ENCODE results near the gene CASK. TPM values are rescaled to one million over a fixed set of nuclear protein-coding genes. Genes with fewer than 3 reads are reported as not detected.

The CASK gene
- total and polyA plus RNA-seq, 4 donors, result 10.6 to 51.1 (median 26.0) TPM

GRCh38 chrX:41716767-41717473 lies 206.4 kb downstream of the CASK start:
- intact Hi-C loops (cut with DNase I), result no loop called here
- 87 to 88% methylated on average over 12 of the region's 12 CpGs for WGBS, 2 donors
- Histone ChIP-seq H3K9me3 (ENCODE audit: control insufficient read depth, low read length) (no peaks in the 10 kb centered on the region), H3K4me1 (ENCODE audit: control insufficient read depth in 1 of 2, insufficient read depth in 2 of 2, low read length in 2 of 2) (no peaks in the 10 kb centered on the region), H3K27me3 (ENCODE audit: control insufficient read depth in 1 of 2, insufficient read depth in 2 of 2, low read length in 1 of 2) (no peaks in the 10 kb centered on the region), H3K27ac (ENCODE audit: low read depth in 1 of 2, low read length in 2 of 2) (no peak overlapping the region), H3K36me3 (ENCODE audit: control insufficient read depth in 1 of 2, insufficient read depth in 2 of 2, low read length in 1 of 2) (no peaks in the 10 kb centered on the region), H3K4me3 (ENCODE audit: low read length in 2 of 2) (no peak overlapping the region)
- no peak for ATAC-seq (ENCODE audit: low FRiP score)
- no peak for DNase-seq

GRCh38 chrX:41716222-41716621 lies 207.1 kb downstream of the CASK start:
- Histone ChIP-seq H3K4me1 (ENCODE audit: control insufficient read depth in 1 of 2, insufficient read depth in 2 of 2, low read length in 2 of 2) (no peaks in the 10 kb centered on the region), H3K36me3 (ENCODE audit: control insufficient read depth in 1 of 2, insufficient read depth in 2 of 2, low read length in 1 of 2) (no peaks in the 10 kb centered on the region), H3K4me3 (ENCODE audit: low read length in 2 of 2) (no peak overlapping the region), H3K27me3 (ENCODE audit: control insufficient read depth in 1 of 2, insufficient read depth in 2 of 2, low read length in 1 of 2) (no peaks in the 10 kb centered on the region), H3K9me3 (ENCODE audit: control insufficient read depth, low read length) (no peaks in the 10 kb centered on the region), H3K27ac (ENCODE audit: low read depth in 1 of 2, low read length in 2 of 2) (no peak overlapping the region)
- intact Hi-C loops (cut with DNase I), result no loop called here
- WGBS, 2 donors, result 45 to 71% methylated on average over 5 of the region's 5 CpGs
- ATAC-seq (ENCODE audit: low FRiP score), result no peak
- DNase-seq, result no peak

GRCh38 chrX:41711021-41711667 lies 212.2 kb downstream of the CASK start:
- DNase-seq (no peak), ATAC-seq (ENCODE audit: low FRiP score) (no peak)
- Histone ChIP-seq H3K4me3 (ENCODE audit: low read length in 2 of 2) (no peak overlapping the region), H3K27me3 (ENCODE audit: control insufficient read depth in 1 of 2, insufficient read depth in 2 of 2, low read length in 1 of 2) (no peaks in the 10 kb centered on the region), H3K27ac (ENCODE audit: low read depth in 1 of 2, low read length in 2 of 2) (no peak overlapping the region), H3K9me3 (ENCODE audit: control insufficient read depth, low read length) (no peaks in the 10 kb centered on the region), H3K36me3 (ENCODE audit: control insufficient read depth in 1 of 2, insufficient read depth in 2 of 2, low read length in 1 of 2) (no peaks in the 10 kb centered on the region), H3K4me1 (ENCODE audit: control insufficient read depth in 1 of 2, insufficient read depth in 2 of 2, low read length in 2 of 2) (no peaks in the 10 kb centered on the region)
- WGBS, 2 donors, result 77 to 94% methylated on average over 5 of the region's 5 CpGs
- intact Hi-C loops (cut with DNase I), result no loop called here

DNA sequence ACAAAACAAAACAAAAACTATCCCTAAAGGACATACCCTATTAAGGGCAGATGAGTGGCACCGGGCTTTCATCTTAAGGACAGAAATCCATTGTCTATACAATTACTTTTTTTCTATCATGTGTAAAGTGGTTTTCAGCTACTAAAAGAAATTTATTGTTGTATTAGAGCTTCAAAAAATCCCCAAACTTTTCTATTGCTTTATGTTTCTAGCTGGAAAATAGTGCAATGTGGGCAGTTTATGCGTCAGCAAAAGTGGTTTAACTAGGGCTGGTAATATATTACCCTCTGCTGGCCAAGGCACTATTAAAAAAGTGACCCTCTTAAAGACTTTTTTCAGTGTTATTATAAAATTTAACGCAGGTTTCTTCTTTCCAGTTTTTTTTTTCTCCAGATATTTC lies 214.9 kb downstream of the CASK start:
- no peak overlapping the region for H3K27ac ChIP-seq (ENCODE audit: low read depth in 1 of 2, low read length in 2 of 2)
- no peaks in the 10 kb centered on the region for H3K36me3 ChIP-seq (ENCODE audit: control insufficient read depth in 1 of 2, insufficient read depth in 2 of 2, low read length in 1 of 2)
- H3K4me3 ChIP-seq (ENCODE audit: low read length in 2 of 2), result no peak overlapping the region
- no peaks in the 10 kb centered on the region for H3K9me3 ChIP-seq (ENCODE audit: control insufficient read depth, low read length)
- DNase-seq, result no peak
- intact Hi-C loops (cut with DNase I), result loop anchor here (5.0 kb wide), 1 partner anchor 151 kb away; no protein-coding TSS in a partner anchor
- peaks cover 0 to 2% of the 10 kb centered on the region in 2 donors for H3K4me1 ChIP-seq (ENCODE audit: control insufficient read depth in 1 of 2, insufficient read depth in 2 of 2, low read length in 2 of 2)
- no peak for ATAC-seq (ENCODE audit: low FRiP score)
- H3K27me3 ChIP-seq (ENCODE audit: control insufficient read depth in 1 of 2, insufficient read depth in 2 of 2, low read length in 1 of 2), result no peaks in the 10 kb centered on the region
- 28 to 42% methylated on average over 3 of the region's 3 CpGs for WGBS, 2 donors

DNA sequence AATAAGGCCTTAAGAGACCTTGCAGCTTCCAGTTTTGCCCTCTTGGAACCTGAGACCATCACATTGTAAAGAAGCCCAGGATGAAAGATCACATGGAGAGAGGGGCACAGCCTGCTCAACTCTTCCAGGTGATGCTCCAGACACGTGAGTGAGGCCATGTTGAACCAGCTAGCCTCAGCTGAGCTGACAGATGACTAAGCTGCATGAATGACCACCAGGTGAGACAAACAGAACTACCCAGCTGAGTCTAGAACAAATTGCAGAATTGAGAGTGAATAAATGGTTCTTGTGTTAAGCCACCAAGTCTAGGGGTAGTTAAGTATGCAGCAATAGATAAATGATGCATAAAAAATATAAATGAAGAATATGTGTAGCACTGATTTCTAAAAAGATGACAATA lies 216.1 kb downstream of the CASK start:
- ATAC-seq (ENCODE audit: low FRiP score), result no peak
- intact Hi-C loops (cut with DNase I), result loop anchor here (5.0 kb wide), 1 partner anchor 150 kb away; no protein-coding TSS in a partner anchor
- H3K4me3 ChIP-seq (ENCODE audit: low read length in 2 of 2), result no peak overlapping the region
- H3K27ac ChIP-seq (ENCODE audit: low read depth in 1 of 2, low read length in 2 of 2), result no peak overlapping the region
- H3K36me3 ChIP-seq (ENCODE audit: control insufficient read depth in 1 of 2, insufficient read depth in 2 of 2, low read length in 1 of 2), result no peaks in the 10 kb centered on the region
- H3K27me3 ChIP-seq (ENCODE audit: control insufficient read depth in 1 of 2, insufficient read depth in 2 of 2, low read length in 1 of 2), result no peaks in the 10 kb centered on the region
- H3K4me1 ChIP-seq (ENCODE audit: control insufficient read depth in 1 of 2, insufficient read depth in 2 of 2, low read length in 2 of 2), result peaks cover 0 to 2% of the 10 kb centered on the region in 2 donors
- H3K9me3 ChIP-seq (ENCODE audit: control insufficient read depth, low read length), result no peaks in the 10 kb centered on the region
- 42 to 94% methylated on average over 1 of the region's 1 CpG for WGBS, 2 donors
- DNase-seq, result no peak

DNA sequence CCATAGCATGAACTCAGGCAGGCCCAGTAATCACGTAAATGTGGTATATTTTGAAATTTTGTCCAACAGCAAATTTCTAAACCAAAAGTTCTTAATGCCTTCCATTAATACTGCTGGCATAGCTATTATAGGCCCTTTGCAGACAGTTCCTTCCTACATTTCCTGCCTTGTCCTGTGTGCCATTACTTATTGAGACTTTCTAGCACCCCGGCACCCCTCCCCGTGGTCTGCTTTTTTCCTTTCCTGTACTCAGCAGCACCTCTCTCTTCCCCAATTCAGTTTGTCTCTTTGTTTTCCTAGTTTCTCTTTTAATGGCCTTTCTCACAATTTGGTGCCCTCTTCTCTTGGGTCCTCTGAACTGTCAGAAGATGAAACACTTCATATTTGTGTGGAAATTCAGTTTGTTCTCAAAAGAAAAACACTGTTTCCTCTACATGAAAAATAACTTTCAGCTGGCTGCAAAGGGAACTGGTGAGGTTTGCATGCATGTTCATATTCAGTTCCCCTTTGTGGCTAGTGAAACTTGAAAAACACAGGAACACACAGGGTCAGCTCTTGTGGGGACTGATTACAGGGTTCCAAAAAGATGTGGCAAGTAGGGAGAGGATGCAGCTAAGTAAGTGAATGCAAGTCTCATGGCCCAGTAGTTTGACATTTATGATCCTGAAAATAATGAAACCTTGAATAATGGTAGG lies 217.5 kb downstream of the CASK start:
- H3K27ac ChIP-seq (ENCODE audit: low read depth in 1 of 2, low read length in 2 of 2), result no peak overlapping the region
- intact Hi-C loops (cut with DNase I), result loop anchor here (5.0 kb wide), 1 partner anchor 149 kb away; no protein-coding TSS in a partner anchor
- no peak for DNase-seq
- H3K27me3 ChIP-seq (ENCODE audit: control insufficient read depth in 1 of 2, insufficient read depth in 2 of 2, low read length in 1 of 2), result no peaks in the 10 kb centered on the region
- H3K36me3 ChIP-seq (ENCODE audit: control insufficient read depth in 1 of 2, insufficient read depth in 2 of 2, low read length in 1 of 2), result no peaks in the 10 kb centered on the region
- no peaks in the 10 kb centered on the region for H3K9me3 ChIP-seq (ENCODE audit: control insufficient read depth, low read length)
- no peak for ATAC-seq (ENCODE audit: low FRiP score)
- 56 to 61% methylated on average over 3 of the region's 3 CpGs for WGBS, 2 donors
- no peak overlapping the region for H3K4me3 ChIP-seq (ENCODE audit: low read length in 2 of 2)
- H3K4me1 ChIP-seq (ENCODE audit: control insufficient read depth in 1 of 2, insufficient read depth in 2 of 2, low read length in 2 of 2), result peaks cover 0 to 2% of the 10 kb centered on the region in 2 donors

- intact Hi-C loops (cut with DNase I), result loop anchor here (5.0 kb wide), 1 partner anchor 148 kb away; no protein-coding TSS in a partner anchor
- WGBS, 2 donors, result 78 to 98% methylated on average over 1 of the region's 1 CpG
- DNase-seq (no peak), ATAC-seq (ENCODE audit: low FRiP score) (no peak)
- Histone ChIP-seq H3K4me1 (ENCODE audit: control insufficient read depth in 1 of 2, insufficient read depth in 2 of 2, low read length in 2 of 2) (peaks cover 0 to 2% of the 10 kb centered on the region in 2 donors), H3K27ac (ENCODE audit: low read depth in 1 of 2, low read length in 2 of 2) (no peak overlapping the region), H3K36me3 (ENCODE audit: control insufficient read depth in 1 of 2, insufficient read depth in 2 of 2, low read length in 1 of 2) (no peaks in the 10 kb centered on the region), H3K4me3 (ENCODE audit: low read length in 2 of 2) (no peak overlapping the region), H3K27me3 (ENCODE audit: control insufficient read depth in 1 of 2, insufficient read depth in 2 of 2, low read length in 1 of 2) (no peaks in the 10 kb centered on the region), H3K9me3 (ENCODE audit: control insufficient read depth, low read length) (no peaks in the 10 kb centered on the region)
Observed at GRCh38 chrX:41705042-41705441, 218.3 kb downstream of the CASK start.

DNA sequence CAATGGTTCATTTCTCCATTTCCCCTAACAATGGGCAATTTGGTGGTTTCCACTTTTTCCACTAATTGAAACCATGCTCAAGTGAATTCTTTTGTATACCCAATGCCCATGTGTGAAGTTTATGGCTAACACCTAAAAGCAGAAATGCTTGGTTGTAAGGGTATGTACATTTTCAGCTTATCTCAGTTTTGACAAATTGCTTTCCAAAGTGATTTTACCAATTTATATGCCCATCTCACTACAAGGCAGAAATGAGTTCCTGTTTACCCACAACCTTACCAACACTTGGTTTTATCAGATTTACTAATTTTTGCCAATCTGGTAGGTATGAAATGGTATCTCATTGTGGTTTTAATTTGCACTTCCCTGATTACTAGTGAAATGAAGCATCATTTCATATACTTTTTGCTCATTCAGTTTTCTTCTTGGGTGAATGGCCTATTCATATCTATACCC lies 219.8 kb downstream of the CASK start:
- intact Hi-C loops (cut with DNase I), result no loop called here
- DNase-seq (no peak), ATAC-seq (ENCODE audit: low FRiP score) (no peak)
- peaks cover 0 to 2% of the 10 kb centered on the region in 2 donors for H3K4me1 ChIP-seq (ENCODE audit: control insufficient read depth in 1 of 2, insufficient read depth in 2 of 2, low read length in 2 of 2)
- no peak overlapping the region for H3K27ac ChIP-seq (ENCODE audit: low read depth in 1 of 2, low read length in 2 of 2)
- no peaks in the 10 kb centered on the region for H3K9me3 ChIP-seq (ENCODE audit: control insufficient read depth, low read length)
- H3K36me3 ChIP-seq (ENCODE audit: control insufficient read depth in 1 of 2, insufficient read depth in 2 of 2, low read length in 1 of 2), result no peaks in the 10 kb centered on the region
- no peak overlapping the region for H3K4me3 ChIP-seq (ENCODE audit: low read length in 2 of 2)
- H3K27me3 ChIP-seq (ENCODE audit: control insufficient read depth in 1 of 2, insufficient read depth in 2 of 2, low read length in 1 of 2), result no peaks in the 10 kb centered on the region

Data from aorta (tissue), 5 donors.